ENCODE data around the gene RER1. TPM values are rescaled to one million over a fixed set of nuclear protein-coding genes. Genes with fewer than 3 reads are reported as not detected.
A peak's percentile ranks its signal among the peaks of the same experiment; 100 is the strongest.

Gene RER1
- total RNA-seq, 1 donor from 2014 or later: 197 TPM

- no peak for TF ChIP-seq CTCF (IDR thresholded peaks at IDR 0.05; ENCODE audit: insufficient read depth, low read depth, low read length)
- no peak for TF ChIP-seq EZH2 (IDR thresholded peaks at IDR 0.05; ENCODE audit: insufficient read depth, low read length)
- Mint-ChIP-seq H3K27ac (ENCODE audit: unreplicated experiment) (no peak overlapping the region), H3K27me3 (ENCODE audit: low read depth, unreplicated experiment) (peaks cover 2% of the 10 kb centered on the region), H3K4me1 (ENCODE audit: low read depth, unreplicated experiment) (no peaks in the 10 kb centered on the region), H3K36me3 (ENCODE audit: low read depth, unreplicated experiment) (no peaks in the 10 kb centered on the region), H3K4me3 (ENCODE audit: unreplicated experiment) (no peak overlapping the region), H3K9me3 (ENCODE audit: unreplicated experiment) (no peaks in the 10 kb centered on the region)
- Histone ChIP-seq H3K4me2 (ENCODE audit: low read length) (no peak overlapping the region), H3K9ac (ENCODE audit: low read length) (no peak overlapping the region), H3K36me3 (ENCODE audit: insufficient read depth, low read length) (no peaks in the 10 kb centered on the region), H3K27ac (ENCODE audit: low read depth, low read length) (no peak overlapping the region), H3K4me1 (ENCODE audit: insufficient read depth, low read length) (no peaks in the 10 kb centered on the region), H3K9me3 (ENCODE audit: insufficient read depth, low read depth, low read length) (no peaks in the 10 kb centered on the region), H3K4me3 (ENCODE audit: insufficient read depth, low read depth, low read length) (no peak overlapping the region), H2AFZ (ENCODE audit: low read depth, low read length) (no peak overlapping the region), H3K79me2 (ENCODE audit: insufficient read depth, low read length) (no peaks in the 10 kb centered on the region), H4K20me1 (ENCODE audit: insufficient read depth, low read length) (no peaks in the 10 kb centered on the region), H3K27me3 (ENCODE audit: insufficient read depth, low read length) (no peaks in the 10 kb centered on the region)
- no peak for DNase-seq (ENCODE audit: low read depth)
- no peak for FAIRE-seq
Measured at GRCh38 chr1:2378956-2379732, 12.5 kb upstream of the RER1 start.

DNA sequence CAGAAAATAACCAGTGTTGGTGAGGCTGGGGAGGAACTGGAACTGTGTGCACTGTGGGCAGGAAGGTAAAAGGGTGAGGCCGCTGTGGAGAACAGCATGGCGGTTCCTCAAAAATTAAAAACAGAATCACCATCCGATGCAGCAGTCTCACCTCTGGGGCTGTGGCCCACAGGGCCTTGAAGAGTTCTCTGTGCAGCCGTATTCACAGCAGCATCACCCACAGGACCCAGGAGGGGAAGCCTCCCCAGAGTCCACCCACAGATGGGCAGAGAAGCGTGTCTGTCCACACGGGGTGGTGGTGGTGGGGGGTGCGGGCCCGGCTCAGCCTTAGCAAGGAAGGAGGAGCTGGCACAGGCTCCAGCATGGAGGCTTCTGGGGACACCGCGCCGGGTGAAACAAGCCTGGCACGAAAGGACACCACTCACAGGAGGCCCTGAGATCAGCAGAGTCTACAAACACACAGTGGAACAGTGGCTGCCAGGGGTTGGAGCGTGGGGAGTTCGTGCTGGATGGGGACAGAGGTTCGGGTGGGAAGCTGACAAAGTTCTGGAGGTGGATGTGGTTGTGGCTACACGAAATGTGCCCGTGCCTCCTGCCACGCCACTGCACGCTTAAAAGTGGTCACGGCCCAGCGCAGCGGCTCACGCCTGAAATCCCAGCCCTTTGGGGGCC lies 11.8 kb upstream of the RER1 start:
- Histone ChIP-seq H3K4me2 (ENCODE audit: low read length) (no peak overlapping the region), H3K4me1 (ENCODE audit: insufficient read depth, low read length) (no peaks in the 10 kb centered on the region), H3K4me3 (ENCODE audit: insufficient read depth, low read depth, low read length) (no peak overlapping the region), H3K27ac (ENCODE audit: low read depth, low read length) (no peak overlapping the region), H3K9ac (ENCODE audit: low read length) (no peak overlapping the region), H3K36me3 (ENCODE audit: insufficient read depth, low read length) (no peaks in the 10 kb centered on the region), H3K27me3 (ENCODE audit: insufficient read depth, low read length) (no peaks in the 10 kb centered on the region), H4K20me1 (ENCODE audit: insufficient read depth, low read length) (no peaks in the 10 kb centered on the region), H2AFZ (ENCODE audit: low read depth, low read length) (no peak overlapping the region), H3K9me3 (ENCODE audit: insufficient read depth, low read depth, low read length) (no peaks in the 10 kb centered on the region), H3K79me2 (ENCODE audit: insufficient read depth, low read length) (no peaks in the 10 kb centered on the region)
- Mint-ChIP-seq H3K36me3 (ENCODE audit: low read depth, unreplicated experiment) (no peaks in the 10 kb centered on the region), H3K27ac (ENCODE audit: unreplicated experiment) (peak overlapping the region; percentile 69), H3K4me3 (ENCODE audit: unreplicated experiment) (no peak overlapping the region), H3K4me1 (ENCODE audit: low read depth, unreplicated experiment) (no peaks in the 10 kb centered on the region), H3K9me3 (ENCODE audit: unreplicated experiment) (no peaks in the 10 kb centered on the region), H3K27me3 (ENCODE audit: low read depth, unreplicated experiment) (no peaks in the 10 kb centered on the region)
- DNase-seq (ENCODE audit: low read depth) (no peak), FAIRE-seq (no peak)
- TF ChIP-seq EZH2 (IDR thresholded peaks at IDR 0.05; ENCODE audit: insufficient read depth, low read length) (no peak), CTCF (IDR thresholded peaks at IDR 0.05; ENCODE audit: insufficient read depth, low read depth, low read length) (no peak)
